ENCODE data around the gene RAB34. TPM values are rescaled to one million over a fixed set of nuclear protein-coding genes. Genes with fewer than 3 reads are reported as not detected.
"Not testable (repeated sequence)": the region's sequence is repeated elsewhere in the genome, so short reads cannot be mapped to it uniquely, and the experiment has no call there.

RAB34 gene
- total RNA-seq, 1 experiment from 2014 or later: 1.2 TPM

DNA sequence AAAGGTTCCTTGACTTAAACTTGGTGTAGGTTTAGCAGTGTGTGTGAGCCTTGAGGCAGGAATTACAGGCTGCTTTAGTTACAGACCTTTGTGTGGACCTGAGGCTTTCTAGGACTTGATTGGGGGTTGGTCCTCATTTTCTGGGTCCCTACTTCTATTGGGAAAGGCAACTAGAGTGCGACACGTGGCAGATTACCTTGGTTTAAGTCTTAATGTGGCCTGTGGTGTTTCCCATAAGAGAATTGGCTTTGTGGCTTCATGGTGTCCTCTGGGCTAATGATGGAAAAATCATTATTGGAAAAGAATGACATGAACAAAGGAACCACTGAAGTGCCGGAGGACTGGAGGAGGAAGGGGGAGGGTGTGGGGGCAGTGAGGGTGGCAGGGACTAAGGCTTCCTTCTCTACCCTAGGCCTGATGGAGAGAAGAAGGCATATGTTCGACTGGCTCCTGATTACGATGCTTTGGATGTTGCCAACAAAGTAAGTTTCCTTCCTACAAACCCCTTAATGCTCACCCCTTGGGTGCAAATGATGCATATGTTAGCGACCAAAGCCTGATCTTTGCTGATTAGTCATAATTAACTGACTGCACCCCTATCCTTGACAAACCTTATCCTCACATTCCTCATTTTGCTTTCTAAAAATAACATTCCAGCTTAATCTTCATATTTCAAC is 5.6 kb upstream of the RAB34 start:
- H3K27me3 ChIP-seq (replicated peaks; ENCODE audit: control insufficient read depth, insufficient read depth, low read length): no peaks in the 10 kb centered on the region
- H3K9me3 ChIP-seq: no peaks in the 10 kb centered on the region
- Mint-ChIP-seq H3K36me3 (ENCODE audit: insufficient read depth, unreplicated experiment) (peaks cover 92% of the 10 kb centered on the region), H3K4me1 (ENCODE audit: low read depth, unreplicated experiment) (peaks cover 38% of the 10 kb centered on the region), H3K27me3 (ENCODE audit: insufficient read depth, unreplicated experiment) (no peaks in the 10 kb centered on the region), H3K4me3 (ENCODE audit: unreplicated experiment) (peak overlapping the region; percentile 92), H3K27ac (ENCODE audit: unreplicated experiment) (no peak overlapping the region), H3K9me3 (ENCODE audit: unreplicated experiment) (no peaks in the 10 kb centered on the region)
- POLR2A ChIA-PET: interaction anchor here (0.7 to 1.0 kb wide), 2 partner anchors 19 to 32 kb away, joined by 3 to 6 read pairs; no protein-coding TSS in a partner anchor
- H3K4me3 ChIP-seq (ENCODE audit: low read depth, low read length): no peak overlapping the region
- peaks cover 13% of the 10 kb centered on the region for H3K36me3 ChIP-seq (ENCODE audit: control insufficient read depth, insufficient read depth, low read length)
- DNase-seq: no peak
- BruUV-seq (replicated peaks): no TSS peak
- CTCF ChIA-PET: no interaction called here
- TF ChIP-seq CTCF (IDR thresholded peaks at IDR 0.05; ENCODE audit: insufficient read depth in 1 of 2, low read depth in 1 of 2, low read length in 1 of 2, severe bottlenecking in 1 of 2, unreplicated experiment in 1 of 2): no peak
- intact Hi-C loops (cut with micrococcal nuclease; ENCODE audit: unreplicated experiment): no loop called here
- peaks cover 30% of the 10 kb centered on the region for H3K4me1 ChIP-seq

- no peak overlapping the region for H3K27ac Mint-ChIP-seq (ENCODE audit: unreplicated experiment)
- H3K27me3 Mint-ChIP-seq (ENCODE audit: insufficient read depth, unreplicated experiment): no peaks in the 10 kb centered on the region
- Histone ChIP-seq H3K9me3 (no peaks in the 10 kb centered on the region), H3K36me3 (ENCODE audit: control insufficient read depth, insufficient read depth, low read length) (peaks cover 13% of the 10 kb centered on the region), H3K4me1 (peaks cover 31% of the 10 kb centered on the region), H3K4me3 (ENCODE audit: low read depth, low read length) (no peak overlapping the region), H3K27me3 (replicated peaks; ENCODE audit: control insufficient read depth, insufficient read depth, low read length) (no peaks in the 10 kb centered on the region)
- H3K4me1 Mint-ChIP-seq (ENCODE audit: low read depth, unreplicated experiment): peaks cover 42% of the 10 kb centered on the region
- TF ChIP-seq CTCF (IDR thresholded peaks at IDR 0.05; ENCODE audit: insufficient read depth in 1 of 2, low read depth in 1 of 2, low read length in 1 of 2, severe bottlenecking in 1 of 2, unreplicated experiment in 1 of 2): no peak
- H3K9me3 Mint-ChIP-seq (ENCODE audit: unreplicated experiment): no peaks in the 10 kb centered on the region
- peaks cover 85% of the 10 kb centered on the region for H3K36me3 Mint-ChIP-seq (ENCODE audit: insufficient read depth, unreplicated experiment)
- intact Hi-C loops (cut with micrococcal nuclease; ENCODE audit: unreplicated experiment): no loop called here
- ChIA-PET CTCF (interaction anchor here (0.7 kb wide), 1 partner anchor 117 kb away, joined by 5 read pairs; no protein-coding TSS in a partner anchor), POLR2A (interaction anchor here (0.6 to 1.0 kb wide), 2 partner anchors 12 to 20 kb away, joined by 3 to 6 read pairs; no protein-coding TSS in a partner anchor)
- no TSS peak for BruUV-seq (replicated peaks)
- peak overlapping the region; percentile 32 for H3K4me3 Mint-ChIP-seq (ENCODE audit: unreplicated experiment)
- no peak for DNase-seq
These were observed 4.9 kb upstream of the RAB34 start for GRCh38 chr17:28722417-28723158.

DNA sequence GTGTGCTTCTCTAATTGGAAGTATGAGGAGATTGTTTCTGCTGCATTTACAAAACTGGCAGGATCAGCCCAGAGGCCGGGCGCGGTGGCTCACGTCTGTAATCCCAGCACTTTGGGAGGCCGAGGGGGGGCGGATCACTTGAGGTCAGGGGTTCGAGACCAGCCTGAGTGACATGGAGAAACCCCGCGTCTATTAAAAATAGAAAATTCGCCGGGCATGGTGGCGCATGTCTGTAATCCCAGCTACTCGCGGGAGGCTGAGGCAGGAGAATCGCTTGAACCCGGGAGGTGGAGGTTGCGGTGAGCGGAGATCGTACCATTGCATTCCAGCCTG is 3.3 kb upstream of the RAB34 start:
- BruUV-seq (replicated peaks); intact Hi-C loops (cut with micrococcal nuclease; ENCODE audit: unreplicated experiment); H3K9me3 Mint-ChIP-seq (ENCODE audit: unreplicated experiment); DNase-seq; H3K27me3 Mint-ChIP-seq (ENCODE audit: insufficient read depth, unreplicated experiment); H3K9me3 ChIP-seq; CTCF ChIA-PET; H3K27me3 ChIP-seq (replicated peaks; ENCODE audit: control insufficient read depth, insufficient read depth, low read length): not testable (repeated sequence)
- peaks cover 31% of the 10 kb centered on the region for H3K4me1 ChIP-seq
- Mint-ChIP-seq H3K36me3 (ENCODE audit: insufficient read depth, unreplicated experiment) (peaks cover 69% of the 10 kb centered on the region), H3K27ac (ENCODE audit: unreplicated experiment) (peak overlapping the region; percentile 98), H3K4me3 (ENCODE audit: unreplicated experiment) (peak overlapping the region; percentile 94), H3K4me1 (ENCODE audit: low read depth, unreplicated experiment) (peaks cover 42% of the 10 kb centered on the region)
- peak overlapping the region; percentile 67 for H3K4me3 ChIP-seq (ENCODE audit: low read depth, low read length)
- POLR2A ChIA-PET: interaction anchor here (2.7 to 3.0 kb wide), 2 partner anchors 11 to 59 kb away, joined by 27 to 213 read pairs; partner anchors contain the start of genes PROCA1, SDF2 and SUPT6H
- peaks cover 13% of the 10 kb centered on the region for H3K36me3 ChIP-seq (ENCODE audit: control insufficient read depth, insufficient read depth, low read length)

Measured in Caco-2 (cell line).